Measurements from ENCODE around the gene CEP126. TPM values are rescaled to one million over a fixed set of nuclear protein-coding genes. Genes with fewer than 3 reads are reported as not detected.

The CEP126 gene
- total RNA-seq, 4 donors from 2014 or later = 0.45 to 3.8 (median 1.6) TPM

DNA sequence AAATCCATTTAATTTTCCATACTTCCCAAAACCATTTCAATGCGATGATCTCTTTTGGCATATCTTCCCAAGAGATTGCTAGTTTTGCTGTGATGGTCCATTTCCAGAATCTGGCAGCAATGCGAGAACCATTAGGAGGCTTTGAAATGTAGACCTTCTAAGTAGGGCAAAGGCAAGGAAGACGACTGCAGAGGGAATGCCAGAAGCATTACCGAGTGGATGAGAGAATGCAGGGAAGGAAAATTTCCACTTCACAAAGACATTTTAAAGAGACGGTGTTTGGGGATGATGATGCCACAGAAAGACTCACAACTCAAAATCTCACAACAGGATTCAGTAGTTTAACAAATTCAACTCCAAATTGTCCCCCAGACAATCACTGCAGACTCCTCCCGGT is 471 bp upstream of the CEP126 start:
- H3K27me3 ChIP-seq = no peaks in the 10 kb centered on the region
- intact Hi-C loops (cut with DNase I) = no loop called here
- peak overlapping the region; percentile 78 to 95 (median 89) for H3K27ac ChIP-seq
- H3K4me3 ChIP-seq = peak overlapping the region; percentile 66 to 80 (median 67)
- DNase-seq = no peak
- H3K36me3 ChIP-seq = no peaks in the 10 kb centered on the region
- no peak for TF ChIP-seq POLR2A (IDR thresholded peaks at IDR 0.05)
- TF ChIP-seq, protein P1, sequence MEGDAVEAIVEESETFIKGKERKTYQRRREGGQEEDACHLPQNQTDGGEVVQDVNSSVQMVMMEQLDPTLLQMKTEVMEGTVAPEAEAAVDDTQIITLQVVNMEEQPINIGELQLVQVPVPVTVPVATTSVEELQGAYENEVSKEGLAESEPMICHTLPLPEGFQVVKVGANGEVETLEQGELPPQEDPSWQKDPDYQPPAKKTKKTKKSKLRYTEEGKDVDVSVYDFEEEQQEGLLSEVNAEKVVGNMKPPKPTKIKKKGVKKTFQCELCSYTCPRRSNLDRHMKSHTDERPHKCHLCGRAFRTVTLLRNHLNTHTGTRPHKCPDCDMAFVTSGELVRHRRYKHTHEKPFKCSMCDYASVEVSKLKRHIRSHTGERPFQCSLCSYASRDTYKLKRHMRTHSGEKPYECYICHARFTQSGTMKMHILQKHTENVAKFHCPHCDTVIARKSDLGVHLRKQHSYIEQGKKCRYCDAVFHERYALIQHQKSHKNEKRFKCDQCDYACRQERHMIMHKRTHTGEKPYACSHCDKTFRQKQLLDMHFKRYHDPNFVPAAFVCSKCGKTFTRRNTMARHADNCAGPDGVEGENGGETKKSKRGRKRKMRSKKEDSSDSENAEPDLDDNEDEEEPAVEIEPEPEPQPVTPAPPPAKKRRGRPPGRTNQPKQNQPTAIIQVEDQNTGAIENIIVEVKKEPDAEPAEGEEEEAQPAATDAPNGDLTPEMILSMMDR (IDR thresholded peaks at IDR 0.05) = no peak
- 6 to 12% methylated on average over 6 of the region's 6 CpGs for WGBS, 2 donors
- no peaks in the 10 kb centered on the region for H3K9me3 ChIP-seq
- H3K4me1 ChIP-seq = peaks cover 5 to 20% (median 13%) of the 10 kb centered on the region in 3 donors

DNA sequence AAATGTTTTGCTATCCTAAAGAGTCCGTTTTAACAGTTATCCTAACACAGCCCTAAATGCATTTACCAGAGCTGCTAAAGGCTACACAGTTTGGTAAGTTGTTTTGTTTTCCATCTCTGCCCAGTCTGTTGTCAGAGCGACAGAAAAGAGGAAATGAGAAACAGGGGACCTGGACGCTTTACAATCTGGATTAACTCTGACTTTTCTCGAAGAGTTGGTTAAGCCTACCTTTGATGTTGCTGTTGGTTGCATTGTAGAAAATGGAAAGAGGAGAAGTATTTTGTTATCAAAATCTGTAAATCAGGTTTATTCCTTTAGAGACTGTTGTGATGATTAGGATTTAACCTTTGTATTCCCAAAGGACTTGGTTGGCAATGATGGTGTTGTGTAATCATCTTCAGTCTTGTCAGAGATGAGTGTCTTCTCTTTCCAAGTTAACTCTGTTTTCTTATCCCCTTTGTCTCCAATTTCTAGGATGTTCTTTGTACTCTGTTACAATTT is 1.0 kb downstream of the CEP126 start:
- Histone ChIP-seq H3K27ac (peak overlapping the region; percentile 78 to 95 (median 89)), H3K4me1 (peaks cover 5 to 20% (median 13%) of the 10 kb centered on the region in 3 donors), H3K36me3 (no peaks in the 10 kb centered on the region), H3K9me3 (no peaks in the 10 kb centered on the region), H3K4me3 (peak overlapping the region; percentile 66 to 80 (median 67)), H3K27me3 (no peaks in the 10 kb centered on the region)
- no peak for DNase-seq
- intact Hi-C loops (cut with DNase I) = no loop called here
- WGBS, 2 donors = 3 to 15% methylated on average over 4 of the region's 4 CpGs
- no peak for TF ChIP-seq POLR2A (IDR thresholded peaks at IDR 0.05)
- TF ChIP-seq, protein P1 (IDR thresholded peaks at IDR 0.05) = no peak

DNA sequence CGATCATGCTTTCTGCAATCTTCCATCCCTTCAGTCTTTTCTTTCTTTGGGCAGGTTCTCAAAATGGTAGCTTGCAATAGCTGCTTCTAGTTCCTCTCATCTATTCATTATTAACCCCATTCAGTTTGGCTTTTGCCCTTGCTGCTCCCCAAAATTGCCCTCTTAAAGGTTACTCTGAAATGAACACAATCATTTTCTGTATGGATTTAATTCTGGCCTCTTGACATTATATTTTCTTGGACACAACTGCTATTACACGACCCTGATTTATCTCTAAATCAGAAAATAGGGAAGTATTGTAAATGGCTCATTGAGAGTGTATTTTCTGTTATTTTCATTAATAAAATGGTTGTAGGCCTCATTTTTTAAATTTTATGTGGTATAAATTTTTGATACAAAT is 1.6 kb downstream of the CEP126 start, which contains the start of gene ANGPTL5:
TSS of gene ANGPTL5 (minus strand) at position 101 of the 400 bp plus-strand sequence. CDS start 8,613 bp downstream, outside the sequence.
- no peaks in the 10 kb centered on the region for H3K27me3 ChIP-seq
- H3K36me3 ChIP-seq = no peaks in the 10 kb centered on the region
- peak within 1 kb of the TSS; percentile 78 to 95 (median 89) for H3K27ac ChIP-seq
- 63 to 65% methylated on average over 2 of the region's 2 CpGs for WGBS, 2 donors
- DNase-seq = no peak
- TF ChIP-seq, protein P1 (IDR thresholded peaks at IDR 0.05) = no peak
- no peak for TF ChIP-seq POLR2A (IDR thresholded peaks at IDR 0.05)
- intact Hi-C loops (cut with DNase I) = no loop called here
- peaks cover 5 to 20% (median 13%) of the 10 kb centered on the region in 3 donors for H3K4me1 ChIP-seq
- peak within 1 kb of the TSS; percentile 66 to 80 (median 67) for H3K4me3 ChIP-seq
- no peaks in the 10 kb centered on the region for H3K9me3 ChIP-seq

DNA sequence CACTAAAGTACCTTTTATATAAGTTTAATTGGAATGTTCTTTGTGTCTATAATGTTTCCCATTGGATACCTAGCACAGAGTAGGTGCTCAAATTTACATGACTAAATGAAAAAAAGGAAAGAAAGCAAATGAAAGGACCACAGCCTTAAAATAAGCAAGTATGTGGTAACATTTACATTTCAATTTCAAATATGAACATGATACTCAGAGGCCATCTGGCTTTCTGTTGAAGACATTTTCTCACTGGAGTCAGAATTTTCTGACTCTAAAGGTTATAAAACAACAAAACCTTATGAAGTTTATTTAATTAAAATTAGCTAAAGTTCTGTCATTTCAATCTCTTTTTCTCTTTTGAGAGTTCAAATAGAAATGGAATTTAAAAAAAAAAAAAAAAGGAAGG is 2.4 kb downstream of the CEP126 start:
- DNase-seq = no peak
- TF ChIP-seq, protein P1 (IDR thresholded peaks at IDR 0.05) = no peak
- no peak for TF ChIP-seq POLR2A (IDR thresholded peaks at IDR 0.05)
- Histone ChIP-seq H3K27ac (no peak overlapping the region), H3K36me3 (no peaks in the 10 kb centered on the region), H3K4me3 (no peak overlapping the region), H3K4me1 (peaks cover 5 to 20% (median 13%) of the 10 kb centered on the region in 3 donors), H3K27me3 (no peaks in the 10 kb centered on the region), H3K9me3 (no peaks in the 10 kb centered on the region)
- intact Hi-C loops (cut with DNase I) = no loop called here

DNA sequence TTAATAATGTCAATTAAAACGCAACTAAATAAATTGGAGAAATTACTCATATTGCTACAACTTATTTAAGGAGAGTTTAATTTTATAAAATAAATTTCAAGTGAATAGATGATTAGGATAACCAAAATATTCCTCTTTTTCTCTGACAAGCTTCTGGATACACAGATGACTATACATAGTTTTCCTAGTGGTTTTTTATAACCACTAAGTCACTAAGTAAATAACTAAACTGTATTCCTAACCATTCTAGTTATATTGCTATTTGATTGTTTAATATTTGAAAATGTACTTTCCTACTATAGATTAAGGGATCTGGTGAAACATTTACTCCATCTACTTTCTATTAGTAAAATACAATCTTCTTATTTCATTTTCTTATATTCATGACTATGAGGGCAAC is 6.2 kb downstream of the CEP126 start:
- H3K4me1 ChIP-seq = peaks cover 0 to 6% (median 5%) of the 10 kb centered on the region in 3 donors
- no peaks in the 10 kb centered on the region for H3K36me3 ChIP-seq
- H3K9me3 ChIP-seq = no peaks in the 10 kb centered on the region
- H3K27me3 ChIP-seq = no peaks in the 10 kb centered on the region
- no peak overlapping the region for H3K27ac ChIP-seq
- H3K4me3 ChIP-seq = no peak overlapping the region
- intact Hi-C loops (cut with DNase I) = no loop called here
- no peak for TF ChIP-seq POLR2A (IDR thresholded peaks at IDR 0.05)
- TF ChIP-seq, protein P1 (IDR thresholded peaks at IDR 0.05) = no peak
- WGBS, 2 donors = 96 to 97% methylated on average over 1 of the region's 1 CpG
- DNase-seq = no peak
